HEK293T (cell line): ENCODE data around the gene MYCBPAP.

Source experiments
- ARNT ChIP-seq: fragments of 450-650 bp; IDR thresholded peaks from 2 replicates; pipeline ENCODE4 v1.6.1; 2017; ENCODE audit warnings: mild to moderate bottlenecking
- FOXA1 ChIP-seq: fragments of 450-650 bp; IDR thresholded peaks from 2 replicates; pipeline ENCODE4 v1.6.1; 2016; ENCODE audit warnings: mild to moderate bottlenecking
- FOXK2 ChIP-seq: fragments of 450-650 bp; IDR thresholded peaks from 2 replicates; pipeline ENCODE4 v1.6.1; 2016; ENCODE audit warnings: mild to moderate bottlenecking
- FOXM1 ChIP-seq: fragments of 450-650 bp; IDR thresholded peaks from 2 replicates; pipeline ENCODE4 v1.6.1; 2017; ENCODE audit warnings: mild to moderate bottlenecking, borderline replicate concordance
- HDGF ChIP-seq: fragments of 450-650 bp; IDR thresholded peaks from 2 replicates; pipeline ENCODE4 v1.6.1; 2017; ENCODE audit warnings: antibody characterized with exemption, borderline replicate concordance
- PKNOX1 ChIP-seq: fragments of 450-650 bp; IDR thresholded peaks from 2 replicates; pipeline ENCODE4 v1.6.1; 2016
- SP1 ChIP-seq: fragments of 450-650 bp; IDR thresholded peaks from 2 replicates; pipeline ENCODE4 v1.6.1; 2017
- SUZ12 ChIP-seq: fragments of 450-650 bp; IDR thresholded peaks from 2 replicates; pipeline ENCODE4 v1.6.1; 2016; ENCODE audit warnings: mild to moderate bottlenecking
- TARDBP ChIP-seq: fragments of 450-650 bp; IDR thresholded peaks from 2 replicates; pipeline ENCODE4 v1.6.1; 2016

- no peak for TF ChIP-seq TARDBP
- no peak for TF ChIP-seq HDGF
- TF ChIP-seq SUZ12 = no peak
- no peak for TF ChIP-seq SP1
- TF ChIP-seq FOXK2 = no peak
- TF ChIP-seq ARNT = no peak
- TF ChIP-seq PKNOX1 = no peak
- no peak for TF ChIP-seq FOXA1
- no peak for TF ChIP-seq FOXM1
Observed at GRCh38 chr17:50479522-50480141, 28.6 kb upstream of the MYCBPAP start.
